ENCODE data around the gene BICRAL.

- no peak for TF ChIP-seq POLR2A (IDR thresholded peaks at IDR 0.05)
- TF ChIP-seq, protein P1, sequence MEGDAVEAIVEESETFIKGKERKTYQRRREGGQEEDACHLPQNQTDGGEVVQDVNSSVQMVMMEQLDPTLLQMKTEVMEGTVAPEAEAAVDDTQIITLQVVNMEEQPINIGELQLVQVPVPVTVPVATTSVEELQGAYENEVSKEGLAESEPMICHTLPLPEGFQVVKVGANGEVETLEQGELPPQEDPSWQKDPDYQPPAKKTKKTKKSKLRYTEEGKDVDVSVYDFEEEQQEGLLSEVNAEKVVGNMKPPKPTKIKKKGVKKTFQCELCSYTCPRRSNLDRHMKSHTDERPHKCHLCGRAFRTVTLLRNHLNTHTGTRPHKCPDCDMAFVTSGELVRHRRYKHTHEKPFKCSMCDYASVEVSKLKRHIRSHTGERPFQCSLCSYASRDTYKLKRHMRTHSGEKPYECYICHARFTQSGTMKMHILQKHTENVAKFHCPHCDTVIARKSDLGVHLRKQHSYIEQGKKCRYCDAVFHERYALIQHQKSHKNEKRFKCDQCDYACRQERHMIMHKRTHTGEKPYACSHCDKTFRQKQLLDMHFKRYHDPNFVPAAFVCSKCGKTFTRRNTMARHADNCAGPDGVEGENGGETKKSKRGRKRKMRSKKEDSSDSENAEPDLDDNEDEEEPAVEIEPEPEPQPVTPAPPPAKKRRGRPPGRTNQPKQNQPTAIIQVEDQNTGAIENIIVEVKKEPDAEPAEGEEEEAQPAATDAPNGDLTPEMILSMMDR (IDR thresholded peaks at IDR 0.05): no peak
- no peak for TF ChIP-seq POLR2AphosphoS5 (IDR thresholded peaks at IDR 0.05)
- no peak for TF ChIP-seq EP300 (IDR thresholded peaks at IDR 0.05; ENCODE audit: low read depth)
Observed at GRCh38 chr6:42790549-42791181, 8.8 kb downstream of the BICRAL start.
